GM15510 (cell line): Measurements from ENCODE around the gene SCN3A.

Experiments used
- POLR2A ChIP-seq: IDR thresholded peaks from 3 replicates; pipeline ENCODE4 v1.6.1; 2011; ENCODE audit warnings: borderline replicate concordance; ENCODE audit not compliant: insufficient read length; ENCODE audit errors: extremely low read depth

Gene SCN3A

DNA sequence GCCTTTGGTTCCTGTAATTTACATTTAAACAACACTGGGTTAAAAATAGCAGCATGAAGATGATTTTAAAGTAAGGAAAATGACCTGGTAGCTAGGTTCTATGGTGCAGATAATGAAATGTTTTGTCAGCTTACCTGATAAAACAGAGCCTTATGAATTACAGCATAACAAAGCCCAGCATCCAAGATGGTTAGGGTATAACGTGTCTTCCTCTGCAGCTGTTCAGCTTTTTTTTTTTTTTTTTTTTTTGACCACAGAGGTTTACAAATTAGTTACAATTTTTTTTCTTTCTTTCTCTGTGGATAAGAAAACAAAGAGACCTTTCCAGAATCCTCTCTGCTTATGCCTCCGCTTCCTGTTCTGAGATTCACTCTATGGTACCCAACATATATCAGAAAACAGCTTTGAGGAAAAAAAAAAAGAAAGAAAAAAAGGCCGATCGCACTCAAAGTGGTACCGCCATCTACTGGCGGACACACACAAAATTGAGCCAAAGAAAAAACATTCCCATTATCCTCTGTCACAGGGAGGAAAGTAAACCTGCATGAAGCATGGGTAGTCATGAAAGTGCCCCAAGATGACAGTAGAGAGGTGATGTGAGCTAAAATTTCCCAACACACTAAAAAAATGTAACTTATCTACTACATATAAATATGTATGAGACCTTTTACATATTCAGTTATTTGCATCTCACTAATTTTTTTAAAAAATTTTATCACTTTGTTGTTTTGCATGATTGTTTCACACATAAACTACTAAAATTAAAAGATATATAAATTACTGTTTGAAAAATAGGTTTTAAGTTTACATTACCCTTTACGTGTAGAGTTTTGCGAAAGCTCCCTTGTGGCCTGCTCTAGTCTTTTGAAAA is at the start of gene SCN3A:
Gene SCN3A, minus strand, starts transcription at position 362 of the 871 bp plus-strand sequence. CDS start 27,656 bp downstream, outside the sequence.
- TF ChIP-seq POLR2A = no peak

DNA sequence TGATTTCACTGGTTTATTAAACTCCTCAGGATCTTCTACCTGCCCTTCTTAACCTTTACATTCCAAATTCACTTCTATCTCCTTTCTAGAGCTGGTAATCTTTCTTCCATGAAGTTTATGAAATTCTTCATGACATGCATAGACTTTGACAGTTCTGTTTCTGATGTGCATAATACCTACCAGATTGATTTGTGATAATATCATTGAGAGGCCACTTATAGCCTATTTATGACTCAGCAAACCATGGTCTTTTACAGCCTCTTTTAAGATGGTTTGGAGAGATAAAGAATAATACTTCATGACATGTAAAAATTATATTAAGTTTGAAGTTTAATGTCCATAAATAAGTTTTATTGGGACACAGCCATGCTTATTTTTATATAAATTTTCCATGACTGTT is 49.3 kb upstream of the SCN3A start:
- TF ChIP-seq POLR2A = no peak

DNA sequence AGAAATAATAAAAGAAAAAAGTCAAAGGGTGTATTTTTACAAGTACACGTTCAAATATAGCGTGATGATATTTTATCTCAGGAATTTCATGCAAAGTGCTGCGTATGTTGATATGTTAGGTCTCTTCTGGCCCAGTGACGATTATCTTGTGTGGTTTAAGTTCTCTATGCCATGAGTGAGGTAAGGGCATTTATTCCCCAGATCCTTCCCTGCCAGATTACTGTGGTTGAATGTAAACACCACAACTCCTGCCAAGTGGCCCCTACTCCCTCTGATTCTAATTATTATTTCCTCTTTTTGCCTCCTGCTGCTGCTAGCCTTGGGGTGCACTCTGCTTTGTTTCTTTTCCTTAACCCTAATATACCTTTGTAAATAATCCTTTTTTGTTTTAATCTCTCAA is 47.5 kb upstream of the SCN3A start:
- no peak for TF ChIP-seq POLR2A

DNA sequence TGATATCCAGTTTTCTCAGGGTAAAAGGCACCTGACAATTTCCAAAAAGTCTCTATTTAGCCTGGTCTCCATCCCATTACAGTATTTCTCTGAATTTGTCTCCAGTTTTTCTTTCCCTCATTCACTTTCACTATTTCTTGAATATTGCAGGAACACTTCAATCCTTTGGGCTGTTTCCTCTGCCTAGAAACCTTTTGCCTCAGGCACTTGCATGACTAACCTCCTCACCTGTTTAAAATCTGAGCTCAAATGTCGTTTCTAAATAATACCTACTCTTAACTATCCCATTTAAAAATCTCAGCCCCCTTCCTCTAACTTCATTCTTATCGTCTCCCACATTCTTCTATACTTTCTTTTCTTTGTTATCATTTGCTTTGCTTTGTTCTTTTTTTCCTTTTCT is 44.4 kb upstream of the SCN3A start:
- no peak for TF ChIP-seq POLR2A

DNA sequence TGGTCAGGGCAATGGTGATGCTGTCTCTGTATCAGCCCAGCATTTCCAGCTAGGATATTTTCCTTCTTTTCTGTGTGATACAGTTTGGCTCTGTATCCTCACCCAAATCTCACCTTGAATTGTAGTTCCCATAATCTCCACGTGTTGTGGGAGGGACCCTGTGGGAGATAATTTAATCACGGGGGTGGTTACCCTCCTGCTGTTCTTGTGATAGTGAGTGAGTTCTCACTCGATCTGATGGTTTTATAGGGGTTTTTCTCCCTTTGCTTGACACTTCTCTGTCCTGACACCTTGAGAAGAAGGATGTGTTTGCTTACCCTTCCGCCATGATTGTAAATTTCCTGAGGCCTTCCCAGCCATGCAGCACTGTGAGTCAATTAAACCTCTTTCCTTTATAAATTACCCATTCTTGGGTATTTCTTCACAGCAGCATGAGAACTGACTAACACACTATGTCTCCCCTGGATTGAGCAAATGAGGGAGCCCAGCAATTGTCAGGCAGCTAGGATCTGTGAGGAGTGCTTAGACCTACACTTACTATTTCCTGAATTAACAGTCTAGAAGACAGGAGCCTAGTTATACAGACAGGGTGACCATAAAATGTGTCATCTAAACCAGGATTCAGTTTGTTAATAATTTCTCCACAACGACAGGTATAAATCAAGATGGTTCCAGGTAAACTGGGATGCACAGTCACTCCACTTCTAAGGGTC is 41.4 kb upstream of the SCN3A start:
- no peak for TF ChIP-seq POLR2A

DNA sequence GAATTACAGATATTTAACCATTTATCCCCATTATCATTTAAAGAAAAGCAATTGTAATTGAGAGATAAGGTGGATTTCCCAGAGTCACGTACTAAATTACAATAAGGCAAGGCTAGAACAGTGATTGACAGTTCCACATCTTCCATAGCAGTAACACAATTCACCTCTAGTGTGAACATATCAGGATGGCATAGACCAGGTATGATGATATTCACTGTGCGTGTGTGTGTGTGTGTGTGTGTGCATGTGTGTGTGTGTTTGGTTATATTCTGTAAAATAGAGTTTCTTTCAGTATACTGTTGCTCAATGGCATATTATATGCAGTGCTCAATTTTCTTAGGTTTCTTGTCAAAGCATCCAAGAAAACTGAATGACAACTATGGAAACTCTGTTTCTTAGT is 37.1 kb upstream of the SCN3A start:
- no peak for TF ChIP-seq POLR2A

DNA sequence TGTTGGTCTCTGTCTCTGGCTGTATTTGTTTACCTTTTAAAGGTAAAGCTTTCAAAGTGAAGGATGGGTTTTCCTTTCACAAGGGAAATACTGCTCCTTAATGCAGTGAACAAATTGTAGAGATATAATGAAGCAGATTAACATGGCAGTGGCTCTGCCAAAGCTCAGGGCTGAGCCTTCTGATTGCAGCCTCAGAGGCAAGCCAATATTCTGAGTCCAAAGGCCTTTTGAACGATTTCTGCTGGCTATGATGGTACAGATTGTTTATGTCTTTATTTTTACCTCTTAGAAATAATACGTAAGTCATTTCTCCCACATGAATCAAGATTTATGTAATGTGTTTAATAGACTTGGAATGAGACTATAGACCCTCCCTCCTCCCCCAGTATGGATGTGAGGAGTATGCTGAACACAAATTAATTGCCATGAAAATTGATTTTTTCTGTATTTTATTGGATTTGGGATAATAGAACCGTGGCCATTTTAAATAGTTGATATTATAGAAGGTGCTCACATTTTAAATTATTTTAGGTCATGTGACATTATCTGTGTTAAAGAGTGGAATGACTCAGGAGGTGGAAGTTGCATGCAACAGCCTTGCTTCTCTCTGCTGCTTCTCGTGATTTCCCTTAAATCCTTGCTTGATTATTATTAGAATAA is 36.1 kb upstream of the SCN3A start:
- no peak for TF ChIP-seq POLR2A

DNA sequence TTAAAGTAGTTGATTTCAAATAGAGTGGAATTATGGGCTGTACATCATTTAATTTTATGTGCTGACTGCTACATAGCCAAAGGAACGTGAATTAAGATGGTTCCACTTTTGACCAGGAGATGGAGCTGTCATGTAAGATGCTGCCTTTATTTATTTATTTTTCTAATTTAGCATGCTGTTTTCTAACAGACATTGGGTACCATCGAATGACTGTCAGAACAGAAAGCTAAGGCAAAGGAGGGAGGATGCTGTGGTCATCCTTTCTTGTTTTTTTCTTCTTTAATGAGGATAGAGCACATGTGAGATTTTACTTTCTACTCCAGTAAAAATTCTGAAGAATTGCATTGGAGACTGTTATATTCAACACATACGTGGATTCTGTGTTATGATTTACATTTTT is 35.4 kb upstream of the SCN3A start, which contains the start of gene SCN2A:
Gene SCN2A, plus strand, starts transcription at position 185 of the 400 bp plus-strand sequence. CDS start 56,410 bp downstream, outside the sequence.
- no peak for TF ChIP-seq POLR2A

DNA sequence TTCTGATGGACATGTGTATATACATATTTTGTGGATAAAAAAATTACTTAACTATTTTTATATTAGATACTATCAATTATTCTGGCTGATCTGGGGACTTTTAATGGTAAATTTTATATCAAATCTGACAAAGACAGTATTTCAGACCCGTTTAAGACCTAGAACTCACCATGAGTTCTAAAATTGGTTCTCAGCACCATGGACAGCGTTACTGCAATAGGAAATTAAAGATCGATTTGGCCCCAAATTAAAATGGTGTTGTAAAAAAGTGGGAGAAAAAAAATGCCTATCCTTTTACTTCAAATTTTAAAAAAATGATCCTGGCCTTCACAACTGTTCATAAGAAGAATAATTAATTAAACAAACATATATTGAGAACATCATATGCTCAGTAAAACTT is 34.4 kb upstream of the SCN3A start:
- TF ChIP-seq POLR2A = no peak

DNA sequence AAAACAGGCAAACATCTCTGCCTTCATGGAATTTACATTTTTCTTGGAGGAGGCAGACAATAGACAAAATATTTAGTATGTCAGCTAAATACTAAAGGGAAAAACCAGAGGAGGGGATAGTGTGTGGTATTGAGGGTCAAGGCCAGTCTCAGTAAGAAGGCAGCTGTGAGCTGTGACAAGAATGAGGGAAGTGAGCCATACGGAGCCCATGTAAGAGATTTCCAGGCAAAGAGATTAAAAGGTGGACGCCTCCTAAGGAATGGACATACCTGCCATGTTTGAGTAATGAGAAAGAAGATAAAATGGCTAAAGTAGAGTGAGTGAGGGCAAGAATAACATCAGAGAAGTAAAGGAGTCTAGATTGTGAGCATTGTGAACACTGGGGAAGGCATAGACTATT is 33.2 kb upstream of the SCN3A start:
- no peak for TF ChIP-seq POLR2A

DNA sequence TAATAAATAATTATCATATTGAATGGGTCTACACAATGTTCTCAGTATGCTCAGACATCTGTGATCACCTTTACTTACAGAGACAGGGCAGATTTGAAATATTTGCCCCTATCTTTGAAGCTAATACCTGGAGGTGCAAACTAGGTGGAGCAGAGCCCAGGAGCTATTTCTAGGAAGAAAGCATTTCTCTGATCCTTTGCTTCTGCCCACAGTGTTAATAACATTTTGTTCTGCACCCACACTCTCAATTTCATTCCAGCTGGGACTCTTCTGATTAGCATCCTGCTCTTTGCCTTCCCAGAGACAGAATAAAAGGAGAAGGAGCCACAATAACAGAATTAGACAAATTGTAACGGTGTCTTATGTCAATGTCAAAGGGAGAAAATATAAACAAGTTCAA is 23.7 kb upstream of the SCN3A start:
- TF ChIP-seq POLR2A = no peak

DNA sequence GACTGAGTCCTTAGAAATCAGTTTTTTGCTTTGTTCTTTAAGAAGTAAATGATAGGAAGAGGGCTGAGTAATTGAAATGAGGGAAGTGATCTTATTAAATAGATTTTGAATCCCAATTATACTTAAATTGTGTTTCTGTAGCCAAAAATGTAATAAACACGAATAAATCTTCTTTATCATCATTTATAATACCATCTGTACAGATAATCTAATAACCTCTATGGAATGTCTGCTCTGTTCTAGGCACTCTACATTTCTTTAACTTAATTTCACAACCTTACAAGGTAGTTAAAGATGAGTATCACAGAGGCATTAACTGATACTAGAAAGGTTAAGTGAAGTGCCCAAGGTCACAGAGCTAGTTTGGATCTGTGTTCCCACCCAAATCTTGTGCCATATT is 21.1 kb upstream of the SCN3A start:
- TF ChIP-seq POLR2A = no peak

DNA sequence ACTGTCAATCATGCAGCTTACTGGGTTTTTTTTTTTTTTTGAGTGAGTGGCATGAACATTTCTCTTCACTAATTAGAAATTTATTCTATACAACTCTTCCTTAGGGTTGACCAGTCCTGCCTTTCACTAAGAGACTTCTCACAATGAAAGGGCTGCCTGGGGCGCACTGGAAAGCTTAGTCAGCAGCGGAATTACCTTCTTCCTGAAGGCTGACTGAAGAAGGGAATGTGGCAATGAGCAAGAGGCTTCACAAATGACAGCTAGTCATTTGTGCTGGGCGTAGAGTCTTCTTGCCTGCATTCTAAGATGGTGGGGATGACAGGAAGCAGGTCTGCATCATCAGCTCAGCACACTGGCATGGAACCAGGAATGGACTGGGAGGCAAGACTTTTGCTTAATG is 15.6 kb upstream of the SCN3A start:
- no peak for TF ChIP-seq POLR2A

DNA sequence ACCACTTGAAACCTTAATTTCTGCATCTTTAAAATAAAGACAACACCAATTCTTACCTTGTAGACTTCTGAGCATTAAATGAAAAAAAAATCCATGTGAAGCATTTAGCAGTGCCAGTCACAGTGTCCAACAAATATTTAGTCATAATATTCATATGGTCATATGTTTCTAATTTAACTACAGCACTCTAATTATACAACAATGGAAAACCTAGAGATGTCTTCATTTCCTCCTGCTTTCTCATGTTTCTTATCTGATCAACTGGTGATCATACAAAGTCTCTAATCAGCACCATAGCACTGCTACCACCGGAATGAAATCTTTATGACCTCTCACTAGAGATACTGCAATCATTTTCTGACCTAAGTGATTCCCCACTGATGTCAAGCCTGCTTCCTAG is 10.2 kb upstream of the SCN3A start:
- TF ChIP-seq POLR2A = no peak

DNA sequence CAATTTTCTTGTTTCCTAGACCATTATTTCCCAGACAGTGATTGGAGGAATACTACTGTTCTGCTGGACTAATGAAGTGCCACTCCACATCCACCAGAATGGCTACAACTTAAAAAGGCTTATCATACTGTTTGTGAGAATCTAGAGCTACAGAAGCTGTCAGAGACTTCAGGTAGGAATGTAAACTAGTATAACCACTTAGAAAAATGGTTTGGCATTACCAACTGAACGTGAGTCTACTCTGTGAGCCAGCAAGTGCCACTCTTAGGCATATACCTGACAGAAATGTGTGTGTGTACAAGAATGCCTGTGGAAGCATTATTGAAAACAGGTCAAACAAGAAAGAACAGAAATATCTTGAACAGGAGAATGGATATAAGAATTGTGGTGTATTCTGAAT is 4.2 kb upstream of the SCN3A start:
- no peak for TF ChIP-seq POLR2A

DNA sequence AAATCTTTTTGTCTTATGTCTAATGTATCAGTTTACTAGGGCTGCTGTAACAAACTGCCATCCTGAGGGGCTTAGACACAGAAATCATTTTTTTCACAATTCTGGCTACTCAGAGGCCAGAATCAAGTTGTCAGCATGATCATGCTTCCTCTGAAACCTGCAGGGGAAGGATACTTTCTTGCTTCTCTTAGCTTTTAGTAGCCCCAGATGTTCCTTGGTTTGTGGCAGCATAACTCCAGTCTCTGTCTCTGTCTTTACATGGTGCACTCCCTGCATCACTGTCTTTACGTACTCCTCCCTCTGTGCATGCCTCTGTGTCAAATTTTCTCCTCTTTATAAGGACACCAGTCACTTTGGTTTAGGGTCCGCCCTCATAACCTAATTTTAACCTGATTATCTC is 2.0 kb upstream of the SCN3A start:
- TF ChIP-seq POLR2A = no peak

DNA sequence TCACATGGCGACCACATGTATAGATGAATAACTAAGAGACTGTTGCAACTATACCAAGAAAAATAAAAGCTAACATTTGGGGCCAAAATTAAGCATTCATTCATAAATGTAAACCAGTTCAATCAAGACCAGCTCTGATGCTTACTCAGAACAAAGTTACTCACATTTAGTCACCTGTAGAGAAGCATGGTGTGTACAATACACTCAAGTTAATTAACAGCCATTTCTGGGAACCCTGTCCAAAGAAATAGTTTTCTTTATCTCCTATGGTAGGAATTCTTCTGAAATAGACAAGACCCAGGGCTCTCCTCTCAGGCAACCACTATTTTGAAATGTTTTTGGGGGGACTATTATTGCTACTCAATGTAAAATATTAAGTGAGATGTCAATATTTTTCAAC is 1.6 kb downstream of the SCN3A start:
- no peak for TF ChIP-seq POLR2A
